ENCODE measurements around the gene PAPLN. TPM values are rescaled to one million over a fixed set of nuclear protein-coding genes. Genes with fewer than 3 reads are reported as not detected.
A peak's percentile ranks its signal among the peaks of the same experiment; 100 is the strongest.

PAPLN gene
- polyA plus RNA-seq, 1 donor, result 69.1 TPM

DNA sequence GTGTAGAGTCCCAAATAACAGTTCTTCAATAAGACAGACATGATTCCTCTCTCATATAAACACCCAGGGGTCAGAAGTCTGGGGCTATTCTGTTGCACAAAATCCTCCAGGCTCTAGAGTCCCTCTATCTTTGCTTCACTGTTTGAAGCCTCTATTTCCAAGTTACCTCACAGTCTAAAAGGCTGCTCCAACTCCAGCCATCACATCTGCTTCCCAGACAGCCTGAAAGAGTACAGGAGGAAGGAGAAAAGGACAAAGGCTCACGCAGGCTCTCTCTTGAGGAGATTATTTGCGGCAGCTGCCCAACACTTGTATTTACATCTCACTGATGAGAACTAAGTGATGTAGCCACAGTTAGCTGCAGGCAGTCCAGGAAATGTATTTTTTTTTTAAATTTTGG is 6.4 kb downstream of the PAPLN start:
- Histone ChIP-seq H3K27ac (ENCODE audit: low read length) (no peak overlapping the region), H3K4me3 (ENCODE audit: low read length) (no peak overlapping the region), H3K27me3 (ENCODE audit: control insufficient read depth, insufficient read depth, low read length) (peaks cover 6% of the 10 kb centered on the region), H3K4me1 (ENCODE audit: control insufficient read depth, insufficient read depth, low read length) (peaks cover 8% of the 10 kb centered on the region), H3K36me3 (ENCODE audit: control insufficient read depth, insufficient read depth, low read length) (peaks cover 28% of the 10 kb centered on the region), H3K9me3 (ENCODE audit: control insufficient read depth, low read depth, low read length) (peaks cover 6% of the 10 kb centered on the region)
- no peak for DNase-seq
- no CpG with 5 or more reads among the region's 2 CpGs for whole genome bisulfite sequencing (ENCODE audit: insufficient coverage, low lambda C conversion rate)

DNA sequence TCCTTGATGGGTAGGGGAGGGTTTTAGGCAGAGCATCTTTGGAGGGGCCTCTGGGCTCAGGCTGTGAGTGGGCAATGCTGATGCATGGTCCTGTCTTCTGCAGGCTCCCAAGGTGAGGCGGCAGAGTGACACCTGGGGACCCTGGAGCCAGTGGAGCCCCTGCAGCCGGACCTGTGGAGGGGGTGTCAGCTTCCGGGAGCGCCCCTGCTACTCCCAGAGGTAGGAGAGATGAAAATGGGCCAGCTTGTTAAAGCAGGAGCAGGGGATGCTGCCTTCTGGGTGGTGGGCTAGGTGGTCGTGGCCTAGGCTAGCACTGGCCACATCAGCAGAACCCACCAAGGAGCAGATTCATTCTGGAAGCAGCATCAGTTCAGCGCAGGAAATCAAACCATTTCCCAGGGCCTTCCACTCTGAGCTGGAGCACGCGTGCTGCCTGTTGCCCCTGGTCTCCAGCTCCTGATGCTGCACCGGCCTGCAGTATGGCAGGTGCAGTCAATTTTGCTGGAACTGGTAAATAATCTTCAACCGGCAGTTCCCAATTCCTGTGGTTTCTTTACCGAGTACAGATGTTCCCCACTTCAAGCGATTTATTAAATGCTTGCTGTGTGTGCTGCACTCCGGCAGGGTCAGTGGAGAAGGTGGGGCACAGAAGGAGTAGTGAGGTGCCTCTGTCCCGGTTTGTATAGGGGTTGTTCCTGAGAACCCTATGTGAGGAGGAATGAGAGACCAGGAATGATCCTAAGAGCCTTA is 7.4 kb downstream of the PAPLN start:
- Histone ChIP-seq H3K4me1 (ENCODE audit: control insufficient read depth, insufficient read depth, low read length) (no peaks in the 10 kb centered on the region), H3K9me3 (ENCODE audit: control insufficient read depth, low read depth, low read length) (peaks cover 6% of the 10 kb centered on the region), H3K36me3 (ENCODE audit: control insufficient read depth, insufficient read depth, low read length) (peaks cover 28% of the 10 kb centered on the region), H3K4me3 (ENCODE audit: low read length) (no peak overlapping the region), H3K27ac (ENCODE audit: low read length) (no peak overlapping the region), H3K27me3 (ENCODE audit: control insufficient read depth, insufficient read depth, low read length) (peaks cover 6% of the 10 kb centered on the region)
- no peak for DNase-seq
- no CpG with 5 or more reads among the region's 14 CpGs for WGBS (ENCODE audit: insufficient coverage, low lambda C conversion rate)

DNA sequence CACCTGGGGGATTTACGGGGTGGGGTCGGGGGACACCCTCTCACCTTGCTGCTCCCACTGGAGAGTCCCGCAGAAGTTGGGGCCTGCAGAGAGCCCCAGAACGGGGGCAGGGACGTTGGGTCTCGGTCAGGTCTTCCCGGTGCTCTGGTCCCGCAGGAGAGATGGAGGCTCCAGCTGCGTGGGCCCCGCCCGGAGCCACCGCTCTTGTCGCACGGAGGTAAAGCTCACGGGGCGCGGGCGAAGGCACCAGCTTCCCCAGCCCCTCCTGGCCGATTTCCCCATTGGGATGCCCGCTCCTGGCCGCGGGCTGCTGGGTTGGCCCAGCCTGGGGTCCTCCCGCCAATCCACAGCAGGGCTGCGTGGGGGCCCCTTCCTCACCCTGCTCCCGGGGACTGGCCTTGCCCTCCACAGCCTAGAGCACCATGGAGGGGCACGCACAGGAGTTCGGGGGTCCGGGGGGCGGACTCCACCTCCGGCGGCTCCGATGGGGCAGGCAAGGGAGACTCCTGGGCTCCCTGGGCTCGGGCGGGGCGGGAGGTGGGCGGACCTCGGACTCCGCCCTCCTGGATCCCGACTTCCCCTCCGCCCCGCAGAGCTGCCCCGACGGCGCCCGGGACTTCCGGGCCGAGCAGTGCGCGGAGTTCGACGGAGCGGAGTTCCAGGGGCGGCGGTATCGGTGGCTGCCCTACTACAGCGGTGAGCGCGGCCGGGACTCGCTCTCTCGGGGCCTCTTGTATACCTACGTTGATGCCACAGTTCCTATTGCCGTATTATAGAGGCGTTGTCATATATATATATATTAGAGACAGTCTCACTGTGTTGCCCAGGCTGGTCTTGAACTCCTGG is 8.4 kb downstream of the PAPLN start:
- H3K9me3 ChIP-seq (ENCODE audit: control insufficient read depth, low read depth, low read length), result peaks cover 6% of the 10 kb centered on the region
- DNase-seq, result peak in 1 of 2 donors; percentile 62
- peaks cover 36% of the 10 kb centered on the region for H3K36me3 ChIP-seq (ENCODE audit: control insufficient read depth, insufficient read depth, low read length)
- WGBS (ENCODE audit: insufficient coverage, low lambda C conversion rate), result no CpG with 5 or more reads among the region's 64 CpGs
- H3K4me1 ChIP-seq (ENCODE audit: control insufficient read depth, insufficient read depth, low read length), result no peaks in the 10 kb centered on the region
- H3K27ac ChIP-seq (ENCODE audit: low read length), result no peak overlapping the region
- peaks cover 2% of the 10 kb centered on the region for H3K27me3 ChIP-seq (ENCODE audit: control insufficient read depth, insufficient read depth, low read length)
- H3K4me3 ChIP-seq (ENCODE audit: low read length), result peak overlapping the region; percentile 27

DNA sequence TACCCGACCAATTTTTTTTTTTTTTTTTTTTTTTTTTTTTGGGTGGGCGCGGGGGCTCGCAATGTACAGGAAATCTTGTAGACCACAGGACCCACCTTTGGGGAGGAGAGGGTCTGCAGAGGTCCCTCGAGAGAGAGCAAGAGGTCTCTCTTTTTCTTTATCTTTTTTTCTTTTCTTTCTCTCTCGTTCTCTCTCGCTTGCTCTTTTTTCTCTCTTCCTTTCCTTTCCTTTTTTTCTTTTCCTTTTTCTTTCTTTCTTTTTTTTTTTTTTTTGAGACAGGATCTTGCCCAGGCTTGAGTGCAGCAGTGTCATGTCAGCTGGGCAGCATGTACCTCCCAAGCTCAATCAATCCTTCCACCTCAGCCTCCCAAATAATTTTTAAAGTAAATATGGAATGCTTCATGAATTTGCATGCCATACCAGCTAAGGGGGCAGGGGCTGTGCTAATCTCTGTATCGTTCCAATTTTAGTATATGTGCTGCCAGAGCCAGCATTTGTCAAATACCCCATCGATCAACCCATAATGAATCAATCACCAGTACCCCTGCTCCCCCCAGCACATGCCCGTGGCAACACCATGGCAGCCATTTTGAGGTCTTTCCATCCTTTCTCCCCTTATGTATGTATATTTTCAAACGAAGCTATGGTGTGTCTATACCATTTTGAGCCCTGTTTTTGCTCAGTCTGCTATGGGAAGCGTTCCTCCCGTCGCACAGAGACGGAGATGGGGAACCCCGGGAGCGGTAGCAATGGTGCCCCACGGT is 9.3 kb downstream of the PAPLN start:
- Histone ChIP-seq H3K27ac (ENCODE audit: low read length) (no peak overlapping the region), H3K9me3 (ENCODE audit: control insufficient read depth, low read depth, low read length) (peaks cover 6% of the 10 kb centered on the region), H3K36me3 (ENCODE audit: control insufficient read depth, insufficient read depth, low read length) (peaks cover 44% of the 10 kb centered on the region), H3K4me1 (ENCODE audit: control insufficient read depth, insufficient read depth, low read length) (no peaks in the 10 kb centered on the region), H3K4me3 (ENCODE audit: low read length) (peak overlapping the region; percentile 27), H3K27me3 (ENCODE audit: control insufficient read depth, insufficient read depth, low read length) (peaks cover 2% of the 10 kb centered on the region)
- 80% methylated on average over 4 of the region's 18 CpGs for WGBS (ENCODE audit: insufficient coverage, low lambda C conversion rate)
- DNase-seq, result no peak

DNA sequence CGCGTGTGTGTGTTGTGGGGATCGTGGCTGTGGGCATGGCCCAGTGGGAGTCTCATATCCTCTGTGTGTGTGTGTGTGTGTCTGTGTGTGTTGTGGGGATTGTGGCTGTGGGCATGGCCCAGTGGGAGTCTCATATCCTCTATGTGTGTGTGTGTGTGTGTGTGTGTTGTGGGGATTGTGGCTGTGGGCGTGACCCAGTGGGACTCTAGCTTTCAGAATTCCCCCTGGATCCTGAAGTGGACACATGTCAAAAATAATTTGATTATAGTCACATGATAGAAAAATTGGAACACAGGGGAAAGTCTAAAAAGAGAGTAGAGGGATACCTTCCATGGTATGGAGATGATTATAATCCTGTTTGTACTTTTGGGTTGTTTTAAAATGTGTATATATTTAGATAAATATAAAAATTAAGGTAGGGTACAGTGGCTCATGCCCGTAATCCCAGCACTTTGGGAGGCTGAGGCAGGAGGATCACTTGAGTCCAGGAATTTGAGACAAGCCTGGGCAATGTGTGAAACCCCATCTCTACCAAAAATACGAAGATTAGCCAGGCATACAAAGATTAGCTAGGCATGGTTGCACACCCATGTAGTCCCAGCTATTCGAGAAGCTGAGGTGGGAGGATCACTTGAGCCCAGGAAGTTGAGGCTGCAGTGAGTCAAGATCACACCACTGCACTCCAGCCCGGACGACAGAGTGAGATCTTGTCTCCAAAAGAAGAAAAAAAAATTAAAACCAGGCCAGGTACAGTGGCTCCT is 11.0 kb downstream of the PAPLN start:
- no CpG with 5 or more reads among the region's 9 CpGs for WGBS (ENCODE audit: insufficient coverage, low lambda C conversion rate)
- H3K36me3 ChIP-seq (ENCODE audit: control insufficient read depth, insufficient read depth, low read length), result peaks cover 53% of the 10 kb centered on the region

DNA sequence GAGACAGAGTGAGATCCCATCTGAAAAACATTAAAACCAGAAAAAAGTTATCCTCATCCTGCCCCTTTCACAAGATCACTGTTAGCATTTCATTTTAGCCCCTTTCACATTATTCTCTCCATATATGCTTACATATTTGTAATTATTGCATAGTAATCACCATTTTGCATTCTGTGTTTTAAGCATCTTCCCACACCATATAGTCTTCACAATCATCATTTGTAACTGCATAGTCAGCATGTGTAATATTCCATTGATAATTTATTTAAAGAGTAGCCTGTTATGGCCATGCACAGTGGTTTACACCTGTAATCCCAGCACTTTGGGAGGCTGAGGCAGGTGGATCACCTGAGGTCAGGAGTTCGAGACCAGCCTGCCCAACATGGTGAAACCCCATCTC is 11.8 kb downstream of the PAPLN start:
- peaks cover 2% of the 10 kb centered on the region for H3K27me3 ChIP-seq (ENCODE audit: control insufficient read depth, insufficient read depth, low read length)
- no peak for DNase-seq
- H3K36me3 ChIP-seq (ENCODE audit: control insufficient read depth, insufficient read depth, low read length), result peaks cover 50% of the 10 kb centered on the region
- peaks cover 6% of the 10 kb centered on the region for H3K9me3 ChIP-seq (ENCODE audit: control insufficient read depth, low read depth, low read length)
- no peak overlapping the region for H3K27ac ChIP-seq (ENCODE audit: low read length)
- WGBS (ENCODE audit: insufficient coverage, low lambda C conversion rate), result no CpG with 5 or more reads among the region's 1 CpG
- no peaks in the 10 kb centered on the region for H3K4me1 ChIP-seq (ENCODE audit: control insufficient read depth, insufficient read depth, low read length)
- no peak overlapping the region for H3K4me3 ChIP-seq (ENCODE audit: low read length)

More for the DNA sequence above, 11.0 kb downstream of the PAPLN start:
- Histone ChIP-seq H3K27me3 (ENCODE audit: control insufficient read depth, insufficient read depth, low read length) (peaks cover 2% of the 10 kb centered on the region), H3K27ac (ENCODE audit: low read length) (no peak overlapping the region), H3K4me1 (ENCODE audit: control insufficient read depth, insufficient read depth, low read length) (no peaks in the 10 kb centered on the region), H3K4me3 (ENCODE audit: low read length) (no peak overlapping the region), H3K9me3 (ENCODE audit: control insufficient read depth, low read depth, low read length) (peaks cover 6% of the 10 kb centered on the region)
- DNase-seq, result no peak

DNA sequence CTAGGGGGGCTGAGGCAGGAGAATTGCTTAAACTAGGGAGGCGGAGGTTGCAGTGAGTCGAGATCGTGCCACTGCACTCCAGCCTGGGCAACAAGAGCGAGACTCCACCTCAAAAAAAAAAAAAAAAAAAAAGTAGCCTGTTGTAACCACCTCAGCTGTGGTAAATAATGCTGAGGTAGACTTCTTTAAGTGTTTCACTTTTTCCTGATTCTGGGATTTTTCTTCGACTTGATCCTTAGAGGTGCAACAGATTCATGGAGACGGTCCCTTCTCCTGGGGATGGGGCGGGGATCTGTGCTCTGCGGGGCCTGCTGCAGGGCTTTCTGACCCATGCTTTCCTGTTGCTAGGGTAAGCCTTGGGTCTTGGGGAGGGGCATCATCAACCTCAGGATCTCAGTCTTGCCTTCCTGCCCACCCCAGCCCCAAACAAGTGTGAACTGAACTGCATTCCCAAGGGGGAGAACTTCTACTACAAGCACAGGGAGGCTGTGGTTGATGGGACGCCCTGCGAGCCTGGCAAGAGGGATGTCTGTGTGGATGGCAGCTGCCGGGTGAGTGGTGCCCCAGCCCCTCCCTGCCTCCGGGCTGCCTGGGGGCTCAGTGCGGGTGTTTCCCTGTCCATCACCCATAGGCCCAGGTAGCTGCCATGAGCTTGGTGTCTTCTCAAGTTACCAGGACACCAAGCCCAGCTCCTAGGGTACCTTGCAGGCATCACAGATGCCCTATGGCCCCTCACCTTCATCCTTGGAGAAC is 12.4 kb downstream of the PAPLN start:
- peaks cover 55% of the 10 kb centered on the region for H3K36me3 ChIP-seq (ENCODE audit: control insufficient read depth, insufficient read depth, low read length)
- H3K27ac ChIP-seq (ENCODE audit: low read length), result no peak overlapping the region
- no peak overlapping the region for H3K4me3 ChIP-seq (ENCODE audit: low read length)
- no peak for DNase-seq
- no CpG with 5 or more reads among the region's 13 CpGs for whole genome bisulfite sequencing (ENCODE audit: insufficient coverage, low lambda C conversion rate)
- H3K27me3 ChIP-seq (ENCODE audit: control insufficient read depth, insufficient read depth, low read length), result peaks cover 2% of the 10 kb centered on the region
- peaks cover 6% of the 10 kb centered on the region for H3K9me3 ChIP-seq (ENCODE audit: control insufficient read depth, low read depth, low read length)
- no peaks in the 10 kb centered on the region for H3K4me1 ChIP-seq (ENCODE audit: control insufficient read depth, insufficient read depth, low read length)

DNA sequence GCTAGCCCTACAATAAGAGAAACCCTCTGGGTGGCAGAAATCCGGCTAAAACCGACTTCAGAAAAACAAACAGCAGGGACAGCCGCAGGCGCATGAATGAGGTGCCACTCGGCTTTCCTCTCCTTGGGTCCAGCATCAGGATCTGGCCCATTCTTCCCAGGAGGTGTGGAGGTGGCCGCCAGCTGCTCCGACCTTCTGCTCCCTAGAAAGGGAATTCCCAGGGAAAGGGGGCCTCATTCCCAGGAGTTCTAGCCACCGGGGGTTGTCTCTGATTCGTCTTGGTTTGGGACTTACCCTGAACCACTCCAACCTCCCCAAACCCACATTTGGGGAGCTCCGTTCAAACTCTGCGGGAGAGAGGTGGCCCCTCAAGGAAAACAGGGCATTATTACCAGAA is 13.0 kb downstream of the PAPLN start:
- Histone ChIP-seq H3K27me3 (ENCODE audit: control insufficient read depth, insufficient read depth, low read length) (peaks cover 2% of the 10 kb centered on the region), H3K27ac (ENCODE audit: low read length) (no peak overlapping the region), H3K4me3 (ENCODE audit: low read length) (no peak overlapping the region), H3K36me3 (ENCODE audit: control insufficient read depth, insufficient read depth, low read length) (peaks cover 54% of the 10 kb centered on the region), H3K9me3 (ENCODE audit: control insufficient read depth, low read depth, low read length) (peaks cover 6% of the 10 kb centered on the region), H3K4me1 (ENCODE audit: control insufficient read depth, insufficient read depth, low read length) (no peaks in the 10 kb centered on the region)
- no peak for DNase-seq
- WGBS (ENCODE audit: insufficient coverage, low lambda C conversion rate), result no CpG with 5 or more reads among the region's 11 CpGs

DNA sequence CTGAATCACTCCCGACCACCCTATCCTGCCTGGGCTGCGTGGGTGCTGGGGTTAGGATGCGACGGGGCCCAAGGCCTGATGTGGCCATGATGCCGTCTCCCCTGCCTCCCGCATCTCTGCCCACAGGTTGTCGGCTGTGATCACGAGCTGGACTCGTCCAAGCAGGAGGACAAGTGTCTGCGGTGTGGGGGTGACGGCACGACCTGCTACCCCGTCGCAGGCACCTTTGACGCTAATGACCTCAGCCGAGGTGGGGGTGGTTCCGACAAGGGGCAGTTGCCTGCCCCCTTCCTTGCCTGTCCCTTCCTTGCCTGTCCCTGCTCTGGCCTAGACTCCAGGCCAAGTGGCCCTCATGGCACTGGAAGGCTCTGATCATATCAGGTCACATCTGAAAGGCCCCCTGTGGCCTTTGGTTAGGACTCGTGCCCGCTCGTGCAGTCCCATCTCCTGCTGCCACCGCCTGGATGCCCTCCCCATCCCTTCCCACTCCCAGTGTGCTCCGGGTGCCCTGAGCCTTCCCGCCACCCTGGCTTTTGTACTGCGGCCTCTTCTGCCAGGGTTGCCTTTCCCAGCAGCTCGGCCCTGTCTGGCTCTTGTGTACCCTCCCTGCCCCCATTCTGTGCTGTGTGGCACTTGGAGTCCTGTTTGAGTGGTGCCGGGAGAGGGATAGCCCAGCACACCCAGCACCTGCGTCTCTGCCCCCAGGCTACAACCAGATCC is 13.6 kb downstream of the PAPLN start:
- Histone ChIP-seq H3K4me3 (ENCODE audit: low read length) (no peak overlapping the region), H3K9me3 (ENCODE audit: control insufficient read depth, low read depth, low read length) (peaks cover under 1% of the 10 kb centered on the region), H3K27me3 (ENCODE audit: control insufficient read depth, insufficient read depth, low read length) (no peaks in the 10 kb centered on the region), H3K27ac (ENCODE audit: low read length) (no peak overlapping the region), H3K36me3 (ENCODE audit: control insufficient read depth, insufficient read depth, low read length) (peaks cover 59% of the 10 kb centered on the region), H3K4me1 (ENCODE audit: control insufficient read depth, insufficient read depth, low read length) (no peaks in the 10 kb centered on the region)
- DNase-seq, result no peak
- no CpG with 5 or more reads among the region's 27 CpGs for WGBS (ENCODE audit: insufficient coverage, low lambda C conversion rate)
